SK-N-MC (cell line): ENCODE results near the gene LSM14A.

Experiments used
- EZH2 ChIP-seq: fragments of 200-600 bp; sonication (generic); IDR thresholded peaks from one replicate; pipeline ENCODE4 v1.6.1; 2017; ENCODE audit warnings: antibody characterized with exemption
- FOXP2 ChIP-seq: optimal IDR thresholded peaks from 2 replicates; pipeline ENCODE3; 2011; ENCODE audit warnings: mild to moderate bottlenecking, moderate library complexity; ENCODE audit not compliant: insufficient read depth; ENCODE audit errors: extremely low read length, control extremely low read depth
- POLR2AphosphoS5 ChIP-seq: IDR thresholded peaks from 2 replicates; pipeline ENCODE4 v1.6.1; 2012; ENCODE audit warnings: mild to moderate bottlenecking, low read depth, low read length, borderline replicate concordance

DNA sequence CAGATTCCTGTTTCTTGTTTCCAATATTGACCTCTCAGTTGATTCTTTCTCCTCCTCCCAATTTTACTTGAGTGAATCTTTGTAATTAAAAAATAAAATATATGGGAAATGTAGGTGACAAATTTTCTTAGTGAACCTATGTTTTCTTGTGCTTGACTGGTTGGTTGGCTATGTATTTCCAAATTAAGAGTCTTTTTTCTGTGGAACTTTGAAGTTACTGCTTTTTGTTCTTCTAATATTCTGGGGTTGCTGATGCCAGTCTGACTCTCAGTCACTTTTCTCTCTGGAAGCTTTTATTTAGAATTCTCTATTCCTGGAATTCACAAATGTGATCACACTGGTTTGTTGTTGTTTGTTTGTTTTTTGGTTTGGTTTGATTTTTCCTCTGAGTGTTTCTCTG, 9.8 kb downstream of the LSM14A start:
- TF ChIP-seq EZH2 (no peak), POLR2AphosphoS5 (no peak), FOXP2 (no peak)
